ENCODE data around the gene ACRBP. TPM values are rescaled to one million over a fixed set of nuclear protein-coding genes. Genes with fewer than 3 reads are reported as not detected.

Gene ACRBP
- total RNA-seq, 1 experiment from 2014 or later, result not detected

Other genes with a start within 250 kb of the ACRBP start
- gene CD27, start 202.5 kb downstream of the ACRBP start, total RNA-seq (2014; rRNA removed), result 0.17 and 0.19 TPM in 2 replicates
- gene TAPBPL, start 195.4 kb downstream of the ACRBP start, total RNA-seq (2014; rRNA removed), result 8.5 and 9.4 TPM in 2 replicates
- gene VAMP1, start 176.8 kb downstream of the ACRBP start, total RNA-seq (2014; rRNA removed), result 8.0 and 12.9 TPM in 2 replicates
- gene MRPL51, start 154.2 kb downstream of the ACRBP start, total RNA-seq (2014; rRNA removed), result 113 and 124 TPM in 2 replicates
- 93.5 and 112 TPM in 2 replicates for gene NCAPD2, start 153.3 kb downstream of the ACRBP start, total RNA-seq (2014; rRNA removed)
- 10,802 and 11,796 TPM in 2 replicates for gene GAPDH, start 112.9 kb downstream of the ACRBP start, total RNA-seq (2014; rRNA removed)
- gene IFFO1, start 91.4 kb downstream of the ACRBP start, total RNA-seq (2014; rRNA removed), result 105 and 121 TPM in 2 replicates
- 88.9 and 101 TPM in 2 replicates for gene NOP2, start 79.1 kb downstream of the ACRBP start, total RNA-seq (2014; rRNA removed)
- 200 and 240 TPM in 2 replicates for gene CHD4, start 40.1 kb downstream of the ACRBP start, total RNA-seq (2014; rRNA removed)
- not detected in 2 replicates for gene LPAR5, start 11.5 kb downstream of the ACRBP start, total RNA-seq (2014; rRNA removed)
- gene ING4, start 15.7 kb upstream of the ACRBP start, total RNA-seq (2014; rRNA removed), result 26.3 and 40.8 TPM in 2 replicates
- 28.4 and 30.8 TPM in 2 replicates for gene ZNF384, start 41.9 kb upstream of the ACRBP start, total RNA-seq (2014; rRNA removed)
- 0.34 TPM in 1 of 2 replicates, not detected in the other for gene PIANP, start 53.4 kb upstream of the ACRBP start, total RNA-seq (2014; rRNA removed)
- gene COPS7A, start 76.6 kb upstream of the ACRBP start, total RNA-seq (2014; rRNA removed), result 111 and 130 TPM in 2 replicates
- 304 and 308 TPM in 2 replicates for gene MLF2, start 105.7 kb upstream of the ACRBP start, total RNA-seq (2014; rRNA removed)
- gene PTMS, start 118.9 kb upstream of the ACRBP start, total RNA-seq (2014; rRNA removed), result 244 and 318 TPM in 2 replicates
- 0.23 and 0.45 TPM in 2 replicates for gene LAG3, start 125.1 kb upstream of the ACRBP start, total RNA-seq (2014; rRNA removed)
- gene CD4, start 142.1 kb upstream of the ACRBP start, total RNA-seq (2014; rRNA removed), result 0.92 TPM in 1 of 2 replicates, not detected in the other
- gene GPR162, start 174.4 kb upstream of the ACRBP start, total RNA-seq (2014; rRNA removed), result 2.0 TPM in 2 replicates
- 47.6 and 58.4 TPM in 2 replicates for gene P3H3, start 181.0 kb upstream of the ACRBP start, total RNA-seq (2014; rRNA removed)
- 2.6 and 2.8 TPM in 2 replicates for gene GNB3, start 193.5 kb upstream of the ACRBP start, total RNA-seq (2014; rRNA removed)
- 101 and 120 TPM in 2 replicates for gene CDCA3, start 203.9 kb upstream of the ACRBP start, total RNA-seq (2014; rRNA removed)
- gene USP5, start 204.7 kb upstream of the ACRBP start, total RNA-seq (2014; rRNA removed), result 119 and 127 TPM in 2 replicates
- gene TPI1, start 220.1 kb upstream of the ACRBP start, total RNA-seq (2014; rRNA removed), result 2,020 and 2,623 TPM in 2 replicates
- 9.6 and 13.0 TPM in 2 replicates for gene SPSB2, start 225.9 kb upstream of the ACRBP start, total RNA-seq (2014; rRNA removed)